ENCODE data around the gene MCL1. TPM values are rescaled to one million over a fixed set of nuclear protein-coding genes. Genes with fewer than 3 reads are reported as not detected.

MCL1 gene
- total and polyA plus RNA-seq, 2 donors (not counting 1 experiment from before 2014, with no cell fraction given), result 219 to 266 TPM

GRCh38 chr1:150557813-150558212 lies 21.6 kb downstream of the MCL1 start:
- CTCF ChIA-PET, result interaction anchor here (1.2 to 14.8 kb wide), 4 partner anchors 19 to 95 kb away, joined by 3 to 661 read pairs (median 252); partner anchors contain the start of genes ENSA and MCL1
- WGBS (ENCODE audit: insufficient coverage), result 96% methylated on average over 12 of the region's 15 CpGs

More at GRCh38 chr1:150557813-150558212, 21.6 kb downstream of the MCL1 start:
- ATAC-seq (ENCODE audit: low read depth), result no peak
- Histone ChIP-seq H3K4me2 (replicated peaks; ENCODE audit: low read depth, low read length, poor library complexity, severe bottlenecking) (no peak overlapping the region), H3K9me3 (ENCODE audit: control extremely low read depth in 1 of 3, control insufficient read depth in 2 of 3, insufficient read depth in 1 of 3, low read length in 2 of 3) (no peaks in the 10 kb centered on the region), H4K20me1 (ENCODE audit: control insufficient read depth, insufficient read depth, low read length, poor library complexity, severe bottlenecking) (peaks cover 3% of the 10 kb centered on the region), H3K4me3 (ENCODE audit: control extremely low read depth in 1 of 5, extremely low read depth in 1 of 5, insufficient read depth in 1 of 5, low read depth in 2 of 5, low read length in 4 of 5) (no peak overlapping the region), H3K27ac (ENCODE audit: low read length in 2 of 2) (no peak overlapping the region), H3K36me3 (replicated peaks in 1 of 2; ENCODE audit: control extremely low read depth in 1 of 2, control insufficient read depth in 1 of 2, extremely low read depth in 1 of 2, insufficient read depth in 2 of 2, low read length in 1 of 2) (no peaks in the 10 kb centered on the region), H3K9ac (ENCODE audit: low read length) (no peak overlapping the region), H3K79me2 (ENCODE audit: control insufficient read depth, insufficient read depth, low read length) (peaks cover 11% of the 10 kb centered on the region), H3K27me3 (replicated peaks in 1 of 4; ENCODE audit: control extremely low read depth in 1 of 4, control insufficient read depth in 3 of 4, insufficient read depth in 4 of 4, low read length in 3 of 4) (no peaks in the 10 kb centered on the region), H2AFZ (ENCODE audit: insufficient read depth, low read depth, low read length, poor library complexity, severe bottlenecking) (no peak overlapping the region), H3K4me1 (ENCODE audit: control insufficient read depth in 2 of 2, insufficient read depth in 2 of 2, low read length in 2 of 2) (peaks cover 15 to 31% of the 10 kb centered on the region in 2 donors)
- no peak for DNase-seq
- Mint-ChIP-seq H3K4me1 (peaks cover 29% of the 10 kb centered on the region), H3K4me3 (no peak overlapping the region), H3K27me3 (no peaks in the 10 kb centered on the region), H3K9me3 (ENCODE audit: insufficient read depth) (no peaks in the 10 kb centered on the region), H3K27ac (no peak overlapping the region)
- POLR2A ChIA-PET, result no interaction called here
- TF ChIP-seq EZH2 (IDR thresholded peaks at IDR 0.05; ENCODE audit: borderline replicate concordance, insufficient read depth, low read depth, low read length, poor library complexity, severe bottlenecking), result no peak
- no peak for TF ChIP-seq CTCF (IDR thresholded peaks at IDR 0.05)
- intact Hi-C loops (cut with micrococcal nuclease), result no loop called here
